ENCODE results near the gene SLC27A2. TPM values are rescaled to one million over a fixed set of nuclear protein-coding genes. Genes with fewer than 3 reads are reported as not detected.

SLC27A2 gene
- total and polyA plus RNA-seq, 10 of the 15 experiments (the other 5 are each of a cell fraction or from before 2014, with no cell fraction given), result 0.22 to 1.2 (median 0.69) TPM; not detected in 1

GRCh38 chr15:50224606-50225005 is 42.6 kb downstream of the SLC27A2 start (continued):
- TF ChIP-seq ATF3 (IDR thresholded peaks at IDR 0.05; ENCODE audit: borderline replicate concordance, extremely low read depth, low read depth, low read length) (no peak), MEF2B (IDR thresholded peaks at IDR 0.05; ENCODE audit: partially characterized antibody, poor library complexity, severe bottlenecking) (no peak), IRF4 (IDR thresholded peaks at IDR 0.05; ENCODE audit: low read depth, low read length) (no peak)
- TF ChIP-seq, protein P1, sequence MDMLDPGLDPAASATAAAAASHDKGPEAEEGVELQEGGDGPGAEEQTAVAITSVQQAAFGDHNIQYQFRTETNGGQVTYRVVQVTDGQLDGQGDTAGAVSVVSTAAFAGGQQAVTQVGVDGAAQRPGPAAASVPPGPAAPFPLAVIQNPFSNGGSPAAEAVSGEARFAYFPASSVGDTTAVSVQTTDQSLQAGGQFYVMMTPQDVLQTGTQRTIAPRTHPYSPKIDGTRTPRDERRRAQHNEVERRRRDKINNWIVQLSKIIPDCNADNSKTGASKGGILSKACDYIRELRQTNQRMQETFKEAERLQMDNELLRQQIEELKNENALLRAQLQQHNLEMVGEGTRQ (IDR thresholded peaks at IDR 0.05; ENCODE audit: borderline replicate concordance, low read depth, low read length), result no peak
- TF ChIP-seq, protein P2, sequence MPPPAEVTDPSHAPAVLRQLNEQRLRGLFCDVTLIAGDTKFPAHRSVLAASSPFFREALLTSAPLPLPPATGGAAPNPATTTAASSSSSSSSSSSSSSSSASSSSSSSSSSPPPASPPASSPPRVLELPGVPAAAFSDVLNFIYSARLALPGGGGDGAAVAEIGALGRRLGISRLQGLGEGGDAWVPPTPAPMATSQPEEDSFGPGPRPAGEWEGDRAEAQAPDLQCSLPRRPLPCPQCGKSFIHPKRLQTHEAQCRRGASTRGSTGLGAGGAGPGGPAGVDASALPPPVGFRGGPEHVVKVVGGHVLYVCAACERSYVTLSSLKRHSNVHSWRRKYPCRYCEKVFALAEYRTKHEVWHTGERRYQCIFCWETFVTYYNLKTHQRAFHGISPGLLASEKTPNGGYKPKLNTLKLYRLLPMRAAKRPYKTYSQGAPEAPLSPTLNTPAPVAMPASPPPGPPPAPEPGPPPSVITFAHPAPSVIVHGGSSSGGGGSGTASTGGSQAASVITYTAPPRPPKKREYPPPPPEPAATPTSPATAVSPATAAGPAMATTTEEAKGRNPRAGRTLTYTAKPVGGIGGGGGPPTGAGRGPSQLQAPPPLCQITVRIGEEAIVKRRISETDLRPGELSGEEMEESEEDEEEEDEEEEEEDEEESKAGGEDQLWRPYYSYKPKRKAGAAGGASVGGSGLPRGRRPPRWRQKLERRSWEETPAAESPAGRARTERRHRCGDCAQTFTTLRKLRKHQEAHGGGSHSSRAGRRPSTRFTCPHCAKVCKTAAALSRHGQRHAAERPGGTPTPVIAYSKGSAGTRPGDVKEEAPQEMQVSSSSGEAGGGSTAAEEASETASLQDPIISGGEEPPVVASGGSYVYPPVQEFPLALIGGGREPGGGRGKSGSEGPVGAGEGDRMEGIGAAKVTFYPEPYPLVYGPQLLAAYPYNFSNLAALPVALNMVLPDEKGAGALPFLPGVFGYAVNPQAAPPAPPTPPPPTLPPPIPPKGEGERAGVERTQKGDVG (CRISPR knock-in tag; IDR thresholded peaks at IDR 0.05), result no peak

GRCh38 chr15:50225057-50225456 is 43.1 kb downstream of the SLC27A2 start:
- Histone ChIP-seq H4K20me1 (ENCODE audit: control insufficient read depth, insufficient read depth) (no peaks in the 10 kb centered on the region), H3K9ac (ENCODE audit: control insufficient read depth, insufficient read depth, low read length) (no peak overlapping the region), H3K27me3 (replicated peaks in 1 of 2; ENCODE audit: control insufficient read depth in 2 of 2, insufficient read depth in 2 of 2, low read length in 1 of 2) (no peaks in the 10 kb centered on the region), H3K4me3 (no peak overlapping the region), H3K27ac (ENCODE audit: control insufficient read depth, insufficient read depth) (no peak overlapping the region), H3K4me1 (ENCODE audit: control insufficient read depth, insufficient read depth, low read length) (no peaks in the 10 kb centered on the region), H2AFZ (ENCODE audit: control insufficient read depth, low read depth, low read length) (no peak overlapping the region), H3K79me2 (ENCODE audit: control insufficient read depth, insufficient read depth, low read length) (no peaks in the 10 kb centered on the region), H3K4me2 (ENCODE audit: control insufficient read depth, insufficient read depth) (no peak overlapping the region), H3K9me3 (replicated peaks; ENCODE audit: control insufficient read depth, insufficient read depth, low read length) (no peaks in the 10 kb centered on the region), H3K36me3 (ENCODE audit: control insufficient read depth in 2 of 2, insufficient read depth in 2 of 2, low read length in 1 of 2) (no peaks in the 10 kb centered on the region; a peak in 1 of 4 replicates)
- in situ Hi-C loops (cut with MboI), result no loop called here
- intact Hi-C loops (cut with micrococcal nuclease; ENCODE audit: unreplicated experiment), result no loop called here
- WGBS (ENCODE audit: insufficient coverage, insufficient replicate concordance, low lambda C conversion rate, missing lambda C conversion rate), result 27% methylated on average over 1 of the region's 1 CpG
- ChIA-PET RAD21 (ENCODE audit: unreplicated experiment) (no interaction called here), CTCF (interaction anchor here (0.6 kb wide), 1 partner anchor 335 kb away, joined by 3 read pairs; no protein-coding TSS in a partner anchor), POLR2A (no interaction called here), SMC1A (ENCODE audit: uncharacterized antibody, unreplicated experiment) (no interaction called here)
- ATAC-seq (no peak), FAIRE-seq (no peak), DNase-seq (ENCODE audit: low read depth, low spot score) (no peak)
- no TSS peak for BruUV-seq (replicated peaks)
- TF ChIP-seq JUNB (IDR thresholded peaks at IDR 0.05) (no peak), ZNF622 (IDR thresholded peaks at IDR 0.05) (no peak)

Data from GM12878 (cell line).